Measurements from ENCODE around the gene BUD23.
A peak's percentile ranks its signal among the peaks of the same experiment; 100 is the strongest.
"Not testable (repeated sequence)": the region's sequence is repeated elsewhere in the genome, so short reads cannot be mapped to it uniquely, and the experiment has no call there.

BUD23 gene

GRCh38 chr7:73668886-73669230 lies 14.5 kb upstream of the BUD23 start:
- no peak for DNase-seq

- no peak for DNase-seq
These were observed 14.1 kb upstream of the BUD23 start for GRCh38 chr7:73669288-73669701.

GRCh38 chr7:73669858-73670385 lies 13.5 kb upstream of the BUD23 start:
- no peak for DNase-seq

GRCh38 chr7:73671322-73671661 lies 12.1 kb upstream of the BUD23 start:
- no peak for DNase-seq

GRCh38 chr7:73671857-73672445 lies 11.4 kb upstream of the BUD23 start:
- DNase-seq, result no peak

- no peak for DNase-seq
These were observed 8.8 kb upstream of the BUD23 start for GRCh38 chr7:73674468-73675124.

- not testable (repeated sequence) for DNase-seq
These were observed 7.3 kb upstream of the BUD23 start for GRCh38 chr7:73676062-73676461.

- DNase-seq, result no peak
These were observed 4.5 kb upstream of the BUD23 start for GRCh38 chr7:73678862-73679261.

GRCh38 chr7:73679709-73680108 lies 3.7 kb upstream of the BUD23 start:
- no peak for DNase-seq

- DNase-seq, result no peak
These were observed 2.9 kb upstream of the BUD23 start for GRCh38 chr7:73680501-73680900.

GRCh38 chr7:73681031-73681430 lies 2.4 kb upstream of the BUD23 start:
- DNase-seq, result no peak

- no peak for DNase-seq
These were observed 697 bp upstream of the BUD23 start for GRCh38 chr7:73682745-73683055.

- no peak for DNase-seq
These were observed 644 bp downstream of the BUD23 start for GRCh38 chr7:73683788-73684693.

- DNase-seq, result no peak
These were observed 1.9 kb downstream of the BUD23 start for GRCh38 chr7:73685311-73685710.

GRCh38 chr7:73688288-73688687 lies 4.9 kb downstream of the BUD23 start:
- DNase-seq, result no peak

GRCh38 chr7:73690646-73691045 lies 7.2 kb downstream of the BUD23 start:
- DNase-seq, result no peak

- no peak for DNase-seq
These were observed 13.0 kb downstream of the BUD23 start for GRCh38 chr7:73696372-73696771.

GRCh38 chr7:73698410-73698809 lies 15.0 kb downstream of the BUD23 start:
- DNase-seq, result no peak

- no peak for DNase-seq
These were observed 16.1 kb downstream of the BUD23 start for GRCh38 chr7:73699370-73700068.

GRCh38 chr7:73700069-73700423 lies 16.6 kb downstream of the BUD23 start:
- DNase-seq, result no peak

GRCh38 chr7:73700581-73701134 lies 17.3 kb downstream of the BUD23 start:
- DNase-seq, result no peak

GRCh38 chr7:73701357-73701995 lies 18.1 kb downstream of the BUD23 start:
- DNase-seq, result peak; percentile 35

- DNase-seq, result no peak
These were observed 18.8 kb downstream of the BUD23 start for GRCh38 chr7:73702226-73702625.
